Psoas muscle (tissue), 8 donors: Measurements from ENCODE around the gene ST3GAL6. TPM values are rescaled to one million over a fixed set of nuclear protein-coding genes. Genes with fewer than 3 reads are reported as not detected.

Source experiments
- ATAC-seq, 4 donors: fragments of 200-7000 bp; cut with Tn5 transposase; one replicate each; pipeline ENCODE4 v1.9.1; 2020; ENCODE audit warnings: moderate library complexity in 3 of 4, mild to moderate bottlenecking in 2 of 4
- DNase-seq, 2 donors: peaks; one replicate each; pipeline ENCODE4 v3.0.0-alpha.2; 2020
- H3K27ac ChIP-seq: fragments of 200-600 bp; one replicate; pipeline ENCODE4 v1.8.0; 2022
- H3K27me3 ChIP-seq, 3 donors: fragments of 200-600 bp in 1 of 3; one replicate each; pipeline versions ENCODE4 v1.6.1 to v1.8.0; 2013 to 2022; ENCODE audit warnings: low read length in 2 of 3, mild to moderate bottlenecking in 2 of 3, moderate library complexity in 1 of 3; ENCODE audit not compliant: insufficient read depth in 3 of 3
- H3K36me3 ChIP-seq, 2 donors: fragments of 200-600 bp in 1 of 2; one replicate each; pipeline versions ENCODE4 v1.6.1 to v1.8.0; 2013 to 2022; ENCODE audit warnings: low read depth in 1 of 2, mild to moderate bottlenecking in 1 of 2, moderate library complexity in 1 of 2; ENCODE audit not compliant: insufficient read depth in 1 of 2
- H3K4me1 ChIP-seq: fragments of 200-600 bp; one replicate; pipeline ENCODE4 v1.8.0; 2022
- H3K4me3 ChIP-seq: fragments of 200-600 bp; one replicate; pipeline ENCODE4 v1.8.0; 2022; ENCODE audit warnings: mild to moderate bottlenecking
- H3K9me3 ChIP-seq: fragments of 200-600 bp; one replicate; pipeline ENCODE4 v1.8.0; 2022
- WGBS, 3 donors: extraction: QIAGEN DNeasy Blood & Tissue Kit; methylation state at CpG; one replicate each; pipeline versions ENCODE4 v1.1.6 to v1.1.7; 2013; 5-methylcytosine and 5-hydroxymethylcytosine counted together
- intact Hi-C, 2 donors: fragments of 100-400 bp; cut with DNase I; formaldehyde crosslinking; loops; one replicate each; pipeline versions ENCODE4 v1.11.0 to v1.14.2; 2022
- polyA plus RNA-seq, 3 donors: library from polyadenylated mRNA; stranded (reverse); fragments of 200-250 nt; gene quantifications; one replicate each; pipeline ENCODE4 v1.2.3, GENCODE V29; 2013
- total RNA-seq, 4 donors: library from RNA; stranded (reverse); fragmentation: NEBNext Ultra II Directional in 2 of 4; extraction: Animal tissue kit (Norgen Biotek cat#: 25700) in 2 of 4; gene quantifications; one replicate each; pipeline versions ENCODE4 v1.2.1 to v1.2.4, GENCODE V29; 2021 to 2023
- TF ChIP-seq, protein P1 (sequence below): fragments of 200-600 bp; IDR thresholded peaks from one replicate; pipeline ENCODE4 v1.8.0; 2022; ENCODE audit warnings: antibody characterized with exemption
- donor health status: healthy with polysubstance abuse.
- donor health status: DM: no; HTN: no; CAD: no; lungs with moderate emphysema.
- donor health status: Bipolar disorder and iron deficiency.
- donor health status: healthy.
- donor health status: DM: yes; HTN: yes; CAD: no.
- donor health status: DM: no; HTN: no; CAD: no.
- donor health status: DM: no; HTN: no; CAD: no.
- donor health status: DM: yes; HTN: yes; CAD: no.

The ST3GAL6 gene
- total and polyA plus RNA-seq, 7 donors, result 7.6 to 22.9 (median 9.4) TPM

DNA sequence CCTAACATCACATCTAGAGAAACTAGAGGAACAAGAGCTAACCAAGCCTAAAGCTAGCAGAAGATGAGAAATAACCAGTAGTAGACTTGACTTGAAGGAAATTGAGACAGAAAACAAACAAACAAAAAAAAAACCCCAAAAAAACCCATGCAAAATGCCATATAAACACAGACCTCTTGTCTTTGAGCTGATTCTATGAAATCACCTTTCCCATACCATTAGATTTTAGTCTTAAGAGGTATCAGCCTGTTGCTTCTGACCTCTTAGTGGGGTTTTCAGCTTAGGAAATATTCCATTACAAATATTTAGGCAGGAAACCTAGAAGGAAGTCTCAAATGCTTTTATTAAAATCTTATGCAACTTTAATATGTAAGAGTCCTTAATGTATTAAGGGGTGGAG is 23.9 kb upstream of the ST3GAL6 start:
- H3K9me3 ChIP-seq, result no peaks in the 10 kb centered on the region
- intact Hi-C loops, result loop anchor here in 1 of 2 donors (10.0 kb wide), 1 partner anchor 46 kb away; no protein-coding TSS in a partner anchor
- H3K27me3 ChIP-seq, result no peaks in the 10 kb centered on the region
- H3K27ac ChIP-seq, result no peak overlapping the region
- ATAC-seq (no peak), DNase-seq (no peak)
- H3K4me3 ChIP-seq, result no peak overlapping the region
- H3K36me3 ChIP-seq, result no peaks in the 10 kb centered on the region
- TF ChIP-seq, protein P1, sequence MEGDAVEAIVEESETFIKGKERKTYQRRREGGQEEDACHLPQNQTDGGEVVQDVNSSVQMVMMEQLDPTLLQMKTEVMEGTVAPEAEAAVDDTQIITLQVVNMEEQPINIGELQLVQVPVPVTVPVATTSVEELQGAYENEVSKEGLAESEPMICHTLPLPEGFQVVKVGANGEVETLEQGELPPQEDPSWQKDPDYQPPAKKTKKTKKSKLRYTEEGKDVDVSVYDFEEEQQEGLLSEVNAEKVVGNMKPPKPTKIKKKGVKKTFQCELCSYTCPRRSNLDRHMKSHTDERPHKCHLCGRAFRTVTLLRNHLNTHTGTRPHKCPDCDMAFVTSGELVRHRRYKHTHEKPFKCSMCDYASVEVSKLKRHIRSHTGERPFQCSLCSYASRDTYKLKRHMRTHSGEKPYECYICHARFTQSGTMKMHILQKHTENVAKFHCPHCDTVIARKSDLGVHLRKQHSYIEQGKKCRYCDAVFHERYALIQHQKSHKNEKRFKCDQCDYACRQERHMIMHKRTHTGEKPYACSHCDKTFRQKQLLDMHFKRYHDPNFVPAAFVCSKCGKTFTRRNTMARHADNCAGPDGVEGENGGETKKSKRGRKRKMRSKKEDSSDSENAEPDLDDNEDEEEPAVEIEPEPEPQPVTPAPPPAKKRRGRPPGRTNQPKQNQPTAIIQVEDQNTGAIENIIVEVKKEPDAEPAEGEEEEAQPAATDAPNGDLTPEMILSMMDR, result no peak
- peaks cover 3% of the 10 kb centered on the region for H3K4me1 ChIP-seq

DNA sequence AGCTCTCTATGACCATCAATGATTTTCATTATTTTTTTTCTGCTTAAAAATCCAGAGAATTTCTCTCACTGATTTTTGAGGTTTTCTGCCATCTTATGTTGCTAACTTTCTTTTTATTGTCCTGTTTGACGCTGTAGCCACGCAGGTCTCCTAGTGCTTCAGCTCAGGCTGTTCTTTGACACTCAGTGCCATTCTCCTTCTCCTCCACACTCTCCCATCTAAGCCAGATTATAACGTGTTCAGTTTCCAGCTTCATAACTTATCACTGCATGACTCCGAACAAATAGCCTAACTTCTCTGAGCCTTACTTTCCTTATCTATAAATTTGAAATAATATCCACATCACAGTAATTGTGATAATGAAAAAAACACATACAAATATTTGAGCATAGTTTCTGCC is 22.8 kb upstream of the ST3GAL6 start:
- intact Hi-C loops, result no loop called here
- Histone ChIP-seq H3K4me1 (peaks cover 3% of the 10 kb centered on the region), H3K4me3 (no peak overlapping the region), H3K27me3 (no peaks in the 10 kb centered on the region), H3K9me3 (no peaks in the 10 kb centered on the region), H3K27ac (no peak overlapping the region), H3K36me3 (no peaks in the 10 kb centered on the region)
- ATAC-seq, result peak in 2 of 4 donors; percentile 43 to 48
- DNase-seq, result no peak
- TF ChIP-seq, protein P1, result no peak
- 51 to 85% (median 68%) methylated on average over 4 of the region's 4 CpGs for WGBS, 3 donors

DNA sequence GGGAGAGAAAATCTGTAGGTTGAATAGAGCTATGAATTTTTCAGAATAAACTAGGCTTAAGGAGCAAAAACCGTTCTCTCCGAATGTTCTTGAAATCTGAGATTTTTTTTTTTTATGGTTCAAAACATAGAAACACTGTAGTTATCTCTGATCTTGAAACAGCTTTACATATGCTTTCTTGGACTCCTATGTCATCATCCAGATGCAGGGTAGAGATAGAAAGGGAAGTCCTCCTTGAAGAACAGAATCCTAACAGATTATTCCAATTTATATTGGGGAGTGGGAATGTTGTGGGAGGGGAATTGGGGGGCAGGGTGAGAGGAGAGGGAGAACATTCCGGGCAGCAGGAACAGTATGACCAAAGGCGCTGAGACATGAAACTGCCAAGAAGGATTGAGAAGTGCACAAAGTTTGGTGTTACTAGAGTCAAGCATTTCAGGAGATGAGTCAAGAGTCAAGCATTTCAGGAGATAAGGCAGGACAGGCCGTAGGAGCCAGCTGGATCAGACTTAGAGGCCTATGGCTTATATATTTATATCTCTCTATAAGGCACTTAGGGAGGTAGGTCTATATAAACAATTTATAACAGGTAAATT is 21.9 kb upstream of the ST3GAL6 start:
- ATAC-seq, result peak in 2 of 4 donors; percentile 40 to 61

DNA sequence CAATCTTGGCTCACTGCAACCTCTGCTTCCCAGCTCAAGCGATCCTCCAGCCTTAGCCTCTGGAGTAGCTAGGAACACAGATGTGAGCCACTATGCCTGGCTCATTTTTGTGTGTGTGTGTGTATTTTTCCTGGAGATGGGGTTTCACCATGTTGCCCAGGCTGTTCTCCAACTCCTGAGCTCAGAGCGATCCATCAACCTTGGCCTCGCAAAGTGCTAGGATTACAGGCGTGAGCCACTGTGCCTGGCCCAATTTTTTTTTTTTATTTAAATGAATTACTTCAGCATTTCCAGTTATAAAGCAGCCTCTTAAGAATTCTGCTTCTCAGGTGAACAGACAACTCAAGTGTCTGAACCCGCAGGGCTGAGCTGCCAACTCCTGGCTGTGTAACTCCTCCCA is 20.1 kb upstream of the ST3GAL6 start:
- 43 to 96% (median 47%) methylated on average over 5 of the region's 5 CpGs for WGBS, 3 donors
- Histone ChIP-seq H3K27me3 (no peaks in the 10 kb centered on the region), H3K9me3 (no peaks in the 10 kb centered on the region), H3K4me1 (peaks cover 13% of the 10 kb centered on the region), H3K4me3 (no peak overlapping the region), H3K36me3 (no peaks in the 10 kb centered on the region), H3K27ac (no peak overlapping the region)
- peak; percentile 50 to 64 (median 54) for ATAC-seq
- peak in 1 of 2 donors; percentile 16 for DNase-seq
- intact Hi-C loops, result no loop called here
- TF ChIP-seq, protein P1, result no peak

More for the DNA sequence above, 21.9 kb upstream of the ST3GAL6 start:
- no peak for DNase-seq
- Histone ChIP-seq H3K36me3 (no peaks in the 10 kb centered on the region), H3K27me3 (no peaks in the 10 kb centered on the region), H3K9me3 (no peaks in the 10 kb centered on the region), H3K4me1 (peaks cover 5% of the 10 kb centered on the region), H3K27ac (no peak overlapping the region), H3K4me3 (no peak overlapping the region)
- TF ChIP-seq, protein P1, result no peak
- 66 to 87% (median 78%) methylated on average over 5 of the region's 5 CpGs for WGBS, 3 donors
- intact Hi-C loops, result no loop called here

DNA sequence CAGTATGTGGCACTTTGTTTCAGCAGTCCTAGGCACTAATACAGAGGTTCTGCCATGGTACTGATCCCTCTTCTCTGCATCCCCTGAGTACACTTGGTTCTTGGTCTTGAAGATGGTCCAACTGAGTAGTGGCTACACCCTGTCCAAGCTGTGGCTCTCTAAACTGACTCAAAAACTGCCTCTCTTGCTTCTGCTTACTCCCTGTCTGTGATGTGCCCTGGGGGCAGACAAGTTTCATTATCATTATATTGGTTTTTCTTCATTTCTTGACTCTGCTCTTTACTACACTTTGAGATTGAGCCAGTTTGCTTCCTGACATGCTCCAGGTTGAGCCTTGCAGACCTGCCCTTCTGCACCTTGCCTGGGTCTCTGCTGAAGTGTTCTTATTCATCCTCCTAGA is 18.9 kb upstream of the ST3GAL6 start:
- Histone ChIP-seq H3K4me3 (no peak overlapping the region), H3K27ac (no peak overlapping the region), H3K27me3 (no peaks in the 10 kb centered on the region), H3K36me3 (no peaks in the 10 kb centered on the region), H3K4me1 (peaks cover 22% of the 10 kb centered on the region), H3K9me3 (no peaks in the 10 kb centered on the region)
- DNase-seq (no peak), ATAC-seq (no peak)
- TF ChIP-seq, protein P1, result no peak
- intact Hi-C loops, result no loop called here
